K562 (cell line): ENCODE data around the gene ZNF816. TPM values are rescaled to one million over a fixed set of nuclear protein-coding genes. Genes with fewer than 3 reads are reported as not detected.

Experiments
- COPS2 ChIP-seq: fragments of 450-650 bp; conservative IDR thresholded peaks from 2 replicates; pipeline ENCODE4 v1.6.1; 2016; ENCODE audit warnings: mild to moderate bottlenecking, moderate library complexity
- CREBBP ChIP-seq: IDR thresholded peaks from one replicate; pipeline ENCODE4 v1.6.1; 2012; ENCODE audit warnings: low read depth, mild to moderate bottlenecking, control low read depth, inconsistent platforms, low read length
- MLLT1 ChIP-seq, 2 experiments: fragments of 450-650 bp; IDR thresholded peaks; 2 replicates each; pipeline ENCODE4 v1.6.1; 2016
- MTA3 ChIP-seq: fragments of 450-650 bp; formaldehyde crosslinking; IDR thresholded peaks from 2 replicates; pipeline ENCODE4 v1.6.1; 2017; ENCODE audit warnings: mild to moderate bottlenecking, borderline replicate concordance
- POLR2A ChIP-seq: fragments of 450-650 bp; conservative IDR thresholded peaks from 2 replicates; pipeline ENCODE4 v1.6.1; 2016
- PRDM10 ChIP-seq: fragments of 450-650 bp; IDR thresholded peaks from 2 replicates; pipeline ENCODE4 v1.6.1; 2018; ENCODE audit not compliant: partially characterized antibody
- RBBP5 ChIP-seq: fragments of 200-600 bp; sonication (generic); IDR thresholded peaks from 2 replicates; pipeline ENCODE4 v1.6.1; 2012; ENCODE audit warnings: borderline replicate concordance, mild to moderate bottlenecking, low read length, control low read depth, inconsistent platforms; ENCODE audit not compliant: insufficient read depth, poor library complexity, severe bottlenecking
- RBM17 ChIP-seq: fragments of 200-400 bp; formaldehyde crosslinking; IDR thresholded peaks from 2 replicates; pipeline ENCODE4 v1.6.1; 2017; ENCODE audit warnings: low read depth, mild to moderate bottlenecking, low read length, borderline replicate concordance
- SIN3B ChIP-seq: fragments of 450-650 bp; IDR thresholded peaks from 2 replicates; pipeline ENCODE4 v1.6.1; 2017; ENCODE audit warnings: low read depth, mild to moderate bottlenecking, moderate library complexity
- SREBF1 ChIP-seq: fragments of 150-350 bp; IDR thresholded peaks from 2 replicates; pipeline ENCODE4 v1.6.1; 2014; ENCODE audit warnings: antibody characterized with exemption, low read depth, low read length, borderline replicate concordance
- TAF9B ChIP-seq: fragments of 450-650 bp; IDR thresholded peaks from 2 replicates; pipeline ENCODE4 v1.6.1; 2018; ENCODE audit warnings: mild to moderate bottlenecking; ENCODE audit not compliant: partially characterized antibody
- TCF7 ChIP-seq: sonication (generic); IDR thresholded peaks from 2 replicates; pipeline ENCODE4 v1.6.1; 2016; ENCODE audit warnings: antibody characterized with exemption, borderline replicate concordance
- TGIF2 ChIP-seq: sonication (generic); formaldehyde crosslinking; IDR thresholded peaks from 2 replicates; pipeline ENCODE4 v1.8.1; 2022; ENCODE audit warnings: mild to moderate bottlenecking, missing genetic modification reagents, moderate library complexity
- THRAP3 ChIP-seq: fragments of 450-650 bp; IDR thresholded peaks from 2 replicates; pipeline ENCODE4 v1.6.1; 2016; ENCODE audit warnings: mild to moderate bottlenecking, inconsistent platforms, borderline replicate concordance
- TRIM25 ChIP-seq: fragments of 450-650 bp; IDR thresholded peaks from 2 replicates; pipeline ENCODE4 v1.7.0; 2016; ENCODE audit warnings: borderline replicate concordance
- U2AF2 ChIP-seq: fragments of 200-400 bp; formaldehyde crosslinking; optimal IDR thresholded peaks from 2 replicates; pipeline ENCODE3; 2017; ENCODE audit warnings: low read depth, mild to moderate bottlenecking, low read length
- WHSC1 ChIP-seq: IDR thresholded peaks from one replicate; pipeline ENCODE4 v1.6.1; 2012; ENCODE audit warnings: low read length, control low read depth, inconsistent platforms
- ZNF121 ChIP-seq: sonication (generic); formaldehyde crosslinking; conservative IDR thresholded peaks from 2 replicates; pipeline ENCODE4 v1.8.0; 2022; ENCODE audit warnings: missing genetic modification reagents
- ZNF274 ChIP-seq: IDR thresholded peaks from 2 replicates; pipeline ENCODE4 v1.6.1; 2011; ENCODE audit warnings: low read depth, mild to moderate bottlenecking, low read length, moderate library complexity, borderline replicate concordance
- ZNF444 ChIP-seq: fragments of 250-450 bp; sonication (Bioruptor Pico); IDR thresholded peaks from 2 replicates; pipeline ENCODE4 v1.4.0; 2020; ENCODE audit warnings: mild to moderate bottlenecking, moderate library complexity
- ZNF511 ChIP-seq: sonication (generic); formaldehyde crosslinking; IDR thresholded peaks from 2 replicates; pipeline ENCODE4 v1.8.0; 2022; ENCODE audit warnings: mild to moderate bottlenecking, missing genetic modification reagents
- ZNF77 ChIP-seq: fragments of 250-450 bp; sonication (Bioruptor Pico); IDR thresholded peaks from 2 replicates; pipeline ENCODE4 v1.5.0; 2020
- polyA plus RNA-seq, 8 experiments: library from polyadenylated mRNA; depleted of rRNA in 4 of 8; stranded (reverse) in 5 of 8; unstranded in 3 of 8; fragments of >200 nt; fragmentation: Nextera tagmentation in 2 of 8; fragmentation: Illumina TruSeq in 1 of 8; extraction: Ambion mirVana in 2 of 8; extraction: Trizol in 1 of 8; gene quantifications; 2 replicates each; pipeline versions ENCODE4 v1.2.1 to v1.2.3, GENCODE V29; 2011 to 2014; ENCODE audit warnings: inconsistent platforms in 1 of 8, missing spikeins in 1 of 8
- total RNA-seq, 7 experiments: library from RNA; depleted of rRNA in 6 of 7; stranded (reverse); fragments of >200 nt in 6 of 7; fragmentation: Illumina TruSeq in 2 of 7; extraction: Trizol in 2 of 7; gene quantifications; 2 replicates each; pipeline versions ENCODE4 v1.2.1 to v1.2.3, GENCODE V29; 2011 to 2021; ENCODE audit warnings: low replicate concordance in 1 of 7

The ZNF816 gene
- total and polyA plus RNA-seq, 9 of the 15 experiments (the other 6 are each of a cell fraction or from before 2014, with no cell fraction given), result 8.6 to 23.4 (median 13.0) TPM

- peak; percentile 59 for TF ChIP-seq PRDM10
- TF ChIP-seq U2AF2, result no peak
- no peak for TF ChIP-seq ZNF121 (CRISPR knock-in tag)
- peak; percentile 76; the same call in 1 of the 2 replicates for TF ChIP-seq TCF7
- no peak for TF ChIP-seq SIN3B
- TF ChIP-seq RBBP5, result peak; percentile 43
- TF ChIP-seq TRIM25, result no peak
- no peak for TF ChIP-seq ZNF511 (CRISPR knock-in tag)
- TF ChIP-seq CREBBP, result no peak
- peak; percentile 84 for TF ChIP-seq TAF9B
- TF ChIP-seq MLLT1 (IDR thresholded peaks at IDR 0.05), result peak in 1 of 2 experiments; percentile 8; a peak in 1 of 4 replicates
- TF ChIP-seq ZNF274, result peak; percentile 73; the same call in 1 of the 2 replicates
- no peak for TF ChIP-seq COPS2
- no peak for TF ChIP-seq RBM17
- no peak for TF ChIP-seq WHSC1
- no peak for TF ChIP-seq POLR2A
- TF ChIP-seq TGIF2, result no peak
- no peak for TF ChIP-seq ZNF77
- TF ChIP-seq SREBF1, result no peak
- peak; percentile 11; the same call in 1 of the 2 replicates for TF ChIP-seq THRAP3
- peak; percentile 85 for TF ChIP-seq MTA3
- TF ChIP-seq ZNF444, result peak; percentile 30; the same call in 1 of the 2 replicates
Measured at GRCh38 chr19:52936151-52936953, 26.3 kb downstream of the ZNF816 start (continued).
